H9 (cell line): ENCODE measurements around the gene SPRTN. TPM values are rescaled to one million over a fixed set of nuclear protein-coding genes. Genes with fewer than 3 reads are reported as not detected.

Source experiments
- DNase-seq: peaks from one replicate; pipeline ENCODE4 v3.0.0-alpha.2; 2017
- H2AFZ ChIP-seq: one replicate; pipeline ENCODE4 v1.6.1; 2013; ENCODE audit warnings: mild to moderate bottlenecking, low read length, control low read depth, moderate library complexity
- H2AK5ac ChIP-seq: 2 replicates; pipeline ENCODE4 v1.6.1; 2013; ENCODE audit warnings: low read length, control low read depth, mixed read lengths; ENCODE audit not compliant: insufficient read length
- H2BK120ac ChIP-seq: one replicate; pipeline ENCODE4 v1.6.1; 2013; ENCODE audit warnings: low read depth, mild to moderate bottlenecking, low read length, control low read depth, inconsistent platforms; ENCODE audit not compliant: poor library complexity, severe bottlenecking
- H2BK12ac ChIP-seq: 2 replicates; pipeline ENCODE4 v1.6.1; 2013; ENCODE audit warnings: low read length, control low read depth, mixed read lengths, low read depth; ENCODE audit not compliant: insufficient read length
- H2BK15ac ChIP-seq: 2 replicates; pipeline ENCODE4 v1.6.1; 2013; ENCODE audit warnings: low read depth, low read length, control low read depth
- H2BK20ac ChIP-seq: one replicate; pipeline ENCODE4 v1.6.1; 2013; ENCODE audit warnings: low read depth, mild to moderate bottlenecking, low read length, control low read depth, inconsistent platforms; ENCODE audit not compliant: poor library complexity, severe bottlenecking
- H2BK5ac ChIP-seq: 2 replicates; pipeline ENCODE4 v1.6.1; 2013; ENCODE audit warnings: low read length, control low read depth, mixed read lengths; ENCODE audit not compliant: insufficient read length
- H3K14ac ChIP-seq: 2 replicates; pipeline ENCODE4 v1.6.1; 2013; ENCODE audit warnings: low read length, control low read depth; ENCODE audit not compliant: insufficient read depth
- H3K18ac ChIP-seq: 2 replicates; pipeline ENCODE4 v1.6.1; 2013; ENCODE audit warnings: low read depth, mild to moderate bottlenecking, mixed read lengths, low read length, control low read depth; ENCODE audit not compliant: insufficient read length
- H3K23ac ChIP-seq: 2 replicates; pipeline ENCODE4 v1.6.1; 2013; ENCODE audit warnings: low read length, control low read depth, mixed read lengths, low read depth; ENCODE audit not compliant: insufficient read length
- H3K23me2 ChIP-seq: 2 replicates; pipeline ENCODE4 v1.6.1; 2013; ENCODE audit warnings: low read depth, mild to moderate bottlenecking, mixed read lengths, low read length, control low read depth; ENCODE audit not compliant: insufficient read length, poor library complexity, severe bottlenecking
- H3K27ac ChIP-seq: 2 replicates; pipeline ENCODE4 v1.5.1; 2013; ENCODE audit warnings: low read length, control low read depth, mixed read lengths, low read depth; ENCODE audit not compliant: insufficient read length
- H3K27me3 ChIP-seq: 2 replicates; pipeline ENCODE4 v1.6.1; 2013; ENCODE audit warnings: low read length, control low read depth, inconsistent platforms; ENCODE audit not compliant: insufficient read depth
- H3K4ac ChIP-seq: 2 replicates; pipeline ENCODE4 v1.6.1; 2013; ENCODE audit warnings: low read depth, mild to moderate bottlenecking, control low read depth, inconsistent platforms, low read length, moderate library complexity
- H3K4me1 ChIP-seq: 2 replicates; pipeline ENCODE4 v1.6.1; 2013; ENCODE audit warnings: low read length, control low read depth, inconsistent platforms; ENCODE audit not compliant: insufficient read depth
- H3K4me2 ChIP-seq: 2 replicates; pipeline ENCODE4 v1.6.1; 2013; ENCODE audit warnings: low read length, control low read depth, mixed read lengths; ENCODE audit not compliant: insufficient read length, insufficient read depth
- H3K56ac ChIP-seq: 2 replicates; pipeline ENCODE4 v1.6.1; 2013; ENCODE audit warnings: low read depth, mild to moderate bottlenecking, mixed read lengths, low read length, control low read depth; ENCODE audit not compliant: insufficient read length
- H3K79me1 ChIP-seq: 2 replicates; pipeline ENCODE4 v1.6.1; 2013; ENCODE audit warnings: low read depth, mild to moderate bottlenecking, moderate library complexity, low read length, control low read depth, inconsistent platforms; ENCODE audit not compliant: insufficient read depth, poor library complexity, severe bottlenecking
- H3K79me2 ChIP-seq: 2 replicates; pipeline ENCODE4 v1.6.1; 2013; ENCODE audit warnings: low read length, control low read depth, inconsistent platforms; ENCODE audit not compliant: insufficient read depth
- H3K9ac ChIP-seq: 2 replicates; pipeline ENCODE4 v1.6.1; 2013; ENCODE audit warnings: low read length, control low read depth, mixed read lengths; ENCODE audit not compliant: insufficient read length; ENCODE audit errors: extremely low read depth
- H3K9me3 ChIP-seq: one replicate; pipeline ENCODE4 v1.6.1; 2013; ENCODE audit warnings: low read depth, low read length, inconsistent platforms; ENCODE audit not compliant: control insufficient read depth
- H3T11ph ChIP-seq: one replicate; pipeline ENCODE4 v1.6.1; 2013; ENCODE audit warnings: mild to moderate bottlenecking, low read length, control low read depth, inconsistent platforms
- H4K20me1 ChIP-seq: one replicate; pipeline ENCODE4 v1.6.1; 2013; ENCODE audit not compliant: control insufficient read depth, insufficient read length, insufficient read depth
- H4K5ac ChIP-seq: 2 replicates; pipeline ENCODE4 v1.6.1; 2013; ENCODE audit warnings: low read depth, mild to moderate bottlenecking, mixed read lengths, low read length, control low read depth; ENCODE audit not compliant: insufficient read length
- H4K8ac ChIP-seq: replicated peaks from 2 replicates; pipeline ENCODE4 v1.6.1; 2013; ENCODE audit warnings: low read length, control low read depth, mixed read lengths, low read depth; ENCODE audit not compliant: insufficient read length
- H4K91ac ChIP-seq: 2 replicates; pipeline ENCODE4 v1.6.1; 2013; ENCODE audit warnings: low read depth, mild to moderate bottlenecking, moderate library complexity, mixed read lengths, low read length, control low read depth; ENCODE audit not compliant: insufficient read length
- H3K27ac Mint-ChIP-seq, 3 experiments: 2 replicates in 2 of 3; 3 replicates in 1 of 3; pipeline ENCODE4 v1.8.0; 2020 to 2021; ENCODE audit warnings: mixed read lengths in 3 of 3, mild to moderate bottlenecking in 1 of 3, moderate library complexity in 1 of 3
- H3K27me3 Mint-ChIP-seq: 2 replicates; pipeline ENCODE4 v1.8.0; 2021; ENCODE audit warnings: low read depth, mild to moderate bottlenecking, moderate library complexity, mixed read lengths
- H3K36me3 Mint-ChIP-seq, 3 experiments: 2 replicates in 2 of 3; 3 replicates in 1 of 3; pipeline ENCODE4 v1.8.0; 2020 to 2021; ENCODE audit warnings: low read depth in 3 of 3, mixed read lengths in 3 of 3; ENCODE audit not compliant: insufficient read depth in 1 of 3
- H3K4me1 Mint-ChIP-seq, 2 experiments: 2 replicates each; pipeline ENCODE4 v1.8.0; 2020; ENCODE audit warnings: mixed read lengths in 2 of 2
- H3K4me3 Mint-ChIP-seq, 2 experiments: 2 replicates in 1 of 2; 3 replicates in 1 of 2; pipeline ENCODE4 v1.8.0; 2020 to 2021; ENCODE audit warnings: mild to moderate bottlenecking in 2 of 2, mixed read lengths in 2 of 2, moderate library complexity in 1 of 2
- H3K9me3 Mint-ChIP-seq, 2 experiments: 2 replicates in 1 of 2; 3 replicates in 1 of 2; pipeline ENCODE4 v1.8.0; 2020; ENCODE audit warnings: mild to moderate bottlenecking in 2 of 2, mixed read lengths in 2 of 2, moderate library complexity in 1 of 2
- CTCF ChIP-seq: fragments of 200-600 bp; sonication (generic); conservative IDR thresholded peaks from 3 replicates; pipeline ENCODE4 v1.8.0; 2021; ENCODE audit warnings: antibody characterized with exemption, mild to moderate bottlenecking
- whole genome bisulfite sequencing: extraction: QIAGEN DNeasy Blood & Tissue Kit; methylation state at CpG from one replicate; pipeline ENCODE4 v1.1.7; 2013; ENCODE audit warnings: missing lambda C conversion rate, low lambda C conversion rate, mixed read lengths; ENCODE audit not compliant: insufficient read length; ENCODE audit errors: extremely low coverage; 5-methylcytosine and 5-hydroxymethylcytosine counted together
- total RNA-seq: library from RNA; stranded (reverse); gene quantifications from 2 replicates; pipeline ENCODE4 v1.2.1, GENCODE V29; 2021

SPRTN gene
- total RNA-seq, 1 experiment from 2014 or later, result 14.8 TPM

- no peaks in the 10 kb centered on the region for H3K27me3 Mint-ChIP-seq
Measured at GRCh38 chr1:231384696-231385415, 46.8 kb downstream of the SPRTN start.

More at GRCh38 chr1:231384696-231385415, 46.8 kb downstream of the SPRTN start:
- H3T11ph ChIP-seq, result no peak overlapping the region
- no CpG with 5 or more reads among the region's 6 CpGs for WGBS
- peaks cover 2% of the 10 kb centered on the region in 2 experiments; a peak in 2 of 4 replicates for H3K4me1 Mint-ChIP-seq
- no peak overlapping the region for H3K4ac ChIP-seq
- no peak overlapping the region for H2BK20ac ChIP-seq
- H2AFZ ChIP-seq, result no peak overlapping the region
- H3K79me2 ChIP-seq, result no peaks in the 10 kb centered on the region
- no peak overlapping the region for H4K8ac ChIP-seq
- H3K36me3 Mint-ChIP-seq, result no peaks in the 10 kb centered on the region
- no peak overlapping the region for H3K27ac Mint-ChIP-seq
- H3K4me1 ChIP-seq, result no peaks in the 10 kb centered on the region
- H2AK5ac ChIP-seq, result no peak overlapping the region
- TF ChIP-seq CTCF, result no peak
- no peak overlapping the region for H2BK15ac ChIP-seq
- H3K4me3 Mint-ChIP-seq, result no peak overlapping the region
- no peak overlapping the region for H2BK5ac ChIP-seq
- H3K4me2 ChIP-seq, result no peak overlapping the region
- no peaks in the 10 kb centered on the region for H4K20me1 ChIP-seq
- H3K18ac ChIP-seq, result no peak overlapping the region
- no peaks in the 10 kb centered on the region for H3K79me1 ChIP-seq
- H3K56ac ChIP-seq, result no peak overlapping the region
- H3K23me2 ChIP-seq, result no peaks in the 10 kb centered on the region
- no peaks in the 10 kb centered on the region for H3K27me3 ChIP-seq
- H2BK120ac ChIP-seq, result no peak overlapping the region
- no peak overlapping the region for H3K27ac ChIP-seq
- no peaks in the 10 kb centered on the region for H3K9me3 ChIP-seq
- no peaks in the 10 kb centered on the region for H3K9me3 Mint-ChIP-seq
- no peak overlapping the region for H3K9ac ChIP-seq
- no peak for DNase-seq
- no peak overlapping the region for H2BK12ac ChIP-seq
- H3K23ac ChIP-seq, result no peak overlapping the region
- no peak overlapping the region for H4K91ac ChIP-seq
- H3K14ac ChIP-seq, result no peak overlapping the region
- no peak overlapping the region for H4K5ac ChIP-seq
